ENCODE measurements around the gene SLC25A29. TPM values are rescaled to one million over a fixed set of nuclear protein-coding genes. Genes with fewer than 3 reads are reported as not detected.
"Not testable (repeated sequence)": the region's sequence is repeated elsewhere in the genome, so short reads cannot be mapped to it uniquely, and the experiment has no call there.

Gene SLC25A29
- total RNA-seq, 1 donor from 2014 or later = 36.1 TPM

GRCh38 chr14:100312110-100312876, 6.0 kb upstream of the SLC25A29 start:
- DNase-seq (ENCODE audit: low read depth, low spot score) = not testable (repeated sequence)

GRCh38 chr14:100309028-100309737, 2.9 kb upstream of the SLC25A29 start:
- DNase-seq (ENCODE audit: low read depth, low spot score) = no peak

- DNase-seq (ENCODE audit: low read depth, low spot score) = not testable (repeated sequence)
Observed at GRCh38 chr14:100308427-100308792, 2.2 kb upstream of the SLC25A29 start.

GRCh38 chr14:100307766-100308426, 1.7 kb upstream of the SLC25A29 start:
- no peak for DNase-seq (ENCODE audit: low read depth, low spot score)

- no peak for DNase-seq (ENCODE audit: low read depth, low spot score)
Observed at GRCh38 chr14:100306998-100307765, 938 bp upstream of the SLC25A29 start.

GRCh38 chr14:100305324-100306100, 732 bp downstream of the SLC25A29 start:
- no peak for DNase-seq (ENCODE audit: low read depth, low spot score)

- DNase-seq (ENCODE audit: low read depth, low spot score) = no peak
Observed at GRCh38 chr14:100304825-100305323, 1.4 kb downstream of the SLC25A29 start.

- DNase-seq (ENCODE audit: low read depth, low spot score) = no peak
Observed at GRCh38 chr14:100303925-100304324, 2.3 kb downstream of the SLC25A29 start.

GRCh38 chr14:100303179-100303578, 3.1 kb downstream of the SLC25A29 start:
- DNase-seq (ENCODE audit: low read depth, low spot score) = no peak

GRCh38 chr14:100302616-100303015, 3.6 kb downstream of the SLC25A29 start:
- no peak for DNase-seq (ENCODE audit: low read depth, low spot score)

- DNase-seq (ENCODE audit: low read depth, low spot score) = no peak
Observed at GRCh38 chr14:100299238-100299560, 7.0 kb downstream of the SLC25A29 start.

GRCh38 chr14:100298551-100299237, 7.5 kb downstream of the SLC25A29 start:
- no peak for DNase-seq (ENCODE audit: low read depth, low spot score)

GRCh38 chr14:100297320-100298300, 8.6 kb downstream of the SLC25A29 start:
- peak; percentile 37 for DNase-seq (ENCODE audit: low read depth, low spot score)

- not testable (repeated sequence) for DNase-seq (ENCODE audit: low read depth, low spot score)
Observed at GRCh38 chr14:100296729-100297128, 9.5 kb downstream of the SLC25A29 start.

- DNase-seq (ENCODE audit: low read depth, low spot score) = no peak
Observed at GRCh38 chr14:100296106-100296651, 10.1 kb downstream of the SLC25A29 start.

GRCh38 chr14:100295376-100296105, 10.7 kb downstream of the SLC25A29 start:
- DNase-seq (ENCODE audit: low read depth, low spot score) = no peak

GRCh38 chr14:100294963-100295330, 11.3 kb downstream of the SLC25A29 start:
- no peak for DNase-seq (ENCODE audit: low read depth, low spot score)
